HCT116 (cell line): ENCODE measurements around the gene TF. TPM values are rescaled to one million over a fixed set of nuclear protein-coding genes. Genes with fewer than 3 reads are reported as not detected.

Source experiments
- ATAC-seq: fragments of 200-7000 bp; cut with Tn5 transposase; 2 replicates; pipeline ENCODE4 v1.9.1; 2020; ENCODE audit warnings: mild to moderate bottlenecking, moderate library complexity
- BruUV-seq: library from RNA; stranded (reverse); fragments of 400-500 nt; replicated peaks from 2 replicates; lab custom pipeline; 2021; lab: Mats Ljungman, UMichigan
- CTCF ChIA-PET: fragments of 300-600 bp; sonication (Branson Sonifier 250); formaldehyde crosslinking; loops from one replicate; lab custom pipeline; 2021; ENCODE audit warnings: antibody characterized with exemption; lab: Charles Lee
- POLR2A ChIA-PET: fragments of 300-600, 350-600 bp; sonication (Branson Sonifier 250); formaldehyde crosslinking; loops from one replicate; lab custom pipeline; 2021; ENCODE audit warnings: antibody characterized with exemption; lab: Charles Lee
- RAD21 ChIA-PET, 2 experiments: fragments of 300-600 bp; sonication (Branson Sonifier 250); formaldehyde crosslinking; loops; one replicate each; lab custom pipeline; 2023; ENCODE audit warnings: low total read pairs in 2 of 2; ENCODE audit not compliant: uncharacterized antibody in 2 of 2, unreplicated experiment in 2 of 2, low non-redundant PET in 1 of 2; lab: Charles Lee
- DNase-seq: peaks from one replicate; pipeline ENCODE4 v3.0.0-alpha.2; 2010; ENCODE audit warnings: low read depth, low spot score
- H2AFZ ChIP-seq: fragments of 200-600 bp; shearing (Covaris generic), sonication (generic); 2 replicates; pipeline ENCODE4 v1.6.1; 2017; ENCODE audit warnings: low read depth, mixed run types, mixed read lengths, antibody characterized with exemption, low read length; ENCODE audit not compliant: poor library complexity, severe bottlenecking
- H3K27ac ChIP-seq: 2 replicates; pipeline ENCODE4 v1.5.1; 2012; ENCODE audit warnings: low read depth, low read length
- H3K27me3 ChIP-seq: fragments of 200-600 bp; sonication (generic); 2 replicates; pipeline ENCODE4 v1.6.1; 2016; ENCODE audit warnings: mixed run types, low read length, mixed read lengths; ENCODE audit not compliant: insufficient read depth
- H3K36me3 ChIP-seq, 2 experiments: fragments of 200-500 bp in 1 of 2; fragments of 200-600 bp in 1 of 2; sonication (Bioruptor generic) in 1 of 2; sonication (generic) in 1 of 2; 2 replicates each; pipeline versions ENCODE4 v1.5.1 to v1.6.1; 2014 to 2016; ENCODE audit warnings: low read length in 2 of 2, inconsistent platforms in 1 of 2, mixed read lengths in 1 of 2, mixed run types in 1 of 2; ENCODE audit not compliant: insufficient read depth in 2 of 2, control insufficient read depth in 1 of 2
- H3K4me1 ChIP-seq, 2 experiments: fragments of 200-600 bp in 1 of 2; sonication (generic) in 1 of 2; 2 replicates each; pipeline versions ENCODE4 v1.5.1 to v1.6.1; 2012 to 2017; ENCODE audit warnings: low read length in 2 of 2, inconsistent platforms in 1 of 2, mild to moderate bottlenecking in 1 of 2, mixed read lengths in 1 of 2, mixed run types in 1 of 2, moderate library complexity in 1 of 2; ENCODE audit not compliant: insufficient read depth in 2 of 2, control insufficient read depth in 1 of 2
- H3K4me2 ChIP-seq: fragments of 200-600 bp; sonication (generic); 2 replicates; pipeline ENCODE4 v1.6.1; 2017; ENCODE audit warnings: mixed run types, low read length, mixed read lengths
- H3K4me3 ChIP-seq, 2 experiments: fragments of 200-600 bp in 1 of 2; sonication (generic) in 1 of 2; replicated peaks in 1 of 2; 2 replicates each; pipeline ENCODE4 v1.5.1; 2011 to 2016; ENCODE audit warnings: low read length in 2 of 2, control low read depth in 1 of 2, low read depth in 1 of 2, mild to moderate bottlenecking in 1 of 2, mixed read lengths in 1 of 2, mixed run types in 1 of 2
- H3K79me2 ChIP-seq: fragments of 200-600 bp; sonication (generic); 2 replicates; pipeline ENCODE4 v1.6.1; 2017; ENCODE audit warnings: mild to moderate bottlenecking, mixed run types, low read length, moderate library complexity, mixed read lengths; ENCODE audit not compliant: insufficient read depth
- H3K9ac ChIP-seq: fragments of 200-600 bp; sonication (generic); 2 replicates; pipeline ENCODE4 v1.6.1; 2016; ENCODE audit warnings: low read length, mixed read lengths
- H3K9me2 ChIP-seq: fragments of 200-600 bp; sonication (generic), shearing (Covaris generic); 2 replicates; pipeline ENCODE4 v1.6.1; 2017; ENCODE audit warnings: mixed run types, mild to moderate bottlenecking, moderate library complexity; ENCODE audit not compliant: insufficient read depth
- H3K9me3 ChIP-seq, 2 experiments: fragments of 200-500 bp in 1 of 2; fragments of 200-600 bp in 1 of 2; sonication (Bioruptor generic) in 1 of 2; sonication (generic) in 1 of 2; 2 replicates each; pipeline ENCODE4 v1.6.1; 2014 to 2017; ENCODE audit warnings: low read length in 2 of 2, mixed read lengths in 2 of 2, inconsistent platforms in 1 of 2, low read depth in 1 of 2, mild to moderate bottlenecking in 1 of 2, mixed run types in 1 of 2, moderate library complexity in 1 of 2; ENCODE audit not compliant: control insufficient read depth in 1 of 2, insufficient read depth in 1 of 2
- H4K20me1 ChIP-seq: fragments of 200-600 bp; sonication (generic), shearing (Covaris generic); 2 replicates; pipeline ENCODE4 v1.6.1; 2017; ENCODE audit warnings: mixed run types, mild to moderate bottlenecking, moderate library complexity; ENCODE audit not compliant: insufficient read depth
- CTCF ChIP-seq, 3 experiments: fragments of 200-600 bp in 1 of 3; sonication (generic) in 1 of 3; IDR thresholded peaks in 2 of 3; conservative IDR thresholded peaks in 1 of 3; 2 replicates each; pipeline ENCODE4 v1.5.1; 2012 to 2017; ENCODE audit warnings: low read depth in 2 of 3, low read length in 2 of 3, antibody characterized with exemption in 1 of 3, borderline replicate concordance in 1 of 3, control low read depth in 1 of 3, mild to moderate bottlenecking in 1 of 3, mixed read lengths in 1 of 3, mixed run types in 1 of 3, moderate library complexity in 1 of 3; ENCODE audit not compliant: insufficient read depth in 1 of 3
- EZH2 ChIP-seq: fragments of 200-600 bp; sonication (generic); IDR thresholded peaks from 2 replicates; pipeline ENCODE4 v1.6.1; 2017; ENCODE audit warnings: antibody characterized with exemption, mixed run types
- REST ChIP-seq: IDR thresholded peaks from 2 replicates; pipeline ENCODE4 v1.6.1; 2012; ENCODE audit warnings: low read depth
- SP1 ChIP-seq: IDR thresholded peaks from 2 replicates; pipeline ENCODE4 v1.6.1; 2012; ENCODE audit warnings: low read depth
- TCF7L2 ChIP-seq: IDR thresholded peaks from 2 replicates; pipeline ENCODE4 v1.7.0; 2011; ENCODE audit warnings: borderline replicate concordance, inconsistent platforms; ENCODE audit not compliant: insufficient read depth, insufficient read length; ENCODE audit errors: extremely low read depth
- ZBTB33 ChIP-seq: IDR thresholded peaks from 2 replicates; pipeline ENCODE4 v1.6.1; 2011; ENCODE audit warnings: mild to moderate bottlenecking, low read length, moderate library complexity; ENCODE audit not compliant: insufficient replicate concordance; ENCODE audit errors: extremely low read depth
- intact Hi-C: fragments of 100-400 bp; cut with micrococcal nuclease; formaldehyde crosslinking; loops from 2 replicates; pipeline ENCODE4 v1.10.0; 2022
- total RNA-seq: library from RNA; stranded (reverse); gene quantifications from one replicate; pipeline ENCODE4 v1.2.1, GENCODE V29; 2021; ENCODE audit not compliant: unreplicated experiment

TF gene
- total RNA-seq, 1 experiment from 2014 or later = 10.4 TPM

GRCh38 chr3:133697960-133698359, 48.2 kb upstream of the TF start:
- no peaks in the 10 kb centered on the region for H4K20me1 ChIP-seq
- no peak overlapping the region for H2AFZ ChIP-seq
- no peak overlapping the region for H3K9ac ChIP-seq
- no peak overlapping the region for H3K27ac ChIP-seq
- no peak overlapping the region for H3K4me3 ChIP-seq
- no peaks in the 10 kb centered on the region for H3K79me2 ChIP-seq
- CTCF ChIA-PET = no interaction called here
- intact Hi-C loops = no loop called here
- RAD21 ChIA-PET = no interaction called here
- no peak for ATAC-seq
- H3K36me3 ChIP-seq = no peaks in the 10 kb centered on the region
- H3K4me2 ChIP-seq = no peak overlapping the region
- POLR2A ChIA-PET = no interaction called here
- no peaks in the 10 kb centered on the region for H3K9me3 ChIP-seq
- no peaks in the 10 kb centered on the region for H3K27me3 ChIP-seq
- TF ChIP-seq TCF7L2 (no peak), ZBTB33 (no peak), SP1 (no peak), EZH2 (no peak), CTCF (IDR thresholded peaks at IDR 0.05 in 2 of 3, conservative IDR thresholded peaks at IDR 0.05 in 1 of 3; ENCODE audit: borderline replicate concordance in 1 of 3, insufficient read depth in 1 of 3, low read depth in 2 of 3, low read length in 2 of 3) (no peak), REST (no peak)
- no peaks in the 10 kb centered on the region for H3K9me2 ChIP-seq
- no peak for DNase-seq
- H3K4me1 ChIP-seq = no peaks in the 10 kb centered on the region
- BruUV-seq = no TSS peak
